K562 (cell line): Measurements from ENCODE around the gene KIF4B. TPM values are rescaled to one million over a fixed set of nuclear protein-coding genes. Genes with fewer than 3 reads are reported as not detected.

ENCODE experiments used
- ATAC-seq: fragments of 200-7000 bp; cut with Tn5 transposase; 3 replicates; pipeline ENCODE4 v1.9.1; 2020; ENCODE audit warnings: moderate library complexity
- BruUV-seq: library from RNA; stranded (reverse); fragments of 400-500 nt; replicated peaks from 2 replicates; lab custom pipeline; 2021; lab: Mats Ljungman, UMichigan
- CTCF ChIA-PET: fragments of 300-600 bp; formaldehyde crosslinking; extraction: SDS; loops from one replicate; lab custom pipeline; 2021; ENCODE audit warnings: low intra/inter-chr PET ratio; lab: Yijun Ruan, JAX
- POLR2A ChIA-PET: fragments of 300-600, 350-650 bp; sonication (Branson Sonifier 250); formaldehyde crosslinking; extraction: SDS; loops from one replicate; lab custom pipeline; 2021; ENCODE audit warnings: antibody characterized with exemption, inconsistent platforms; lab: Yijun Ruan, JAX
- DNase-seq, 4 experiments: peaks; one replicate each; pipeline versions ENCODE4 v3.0.0 to v3.0.0-alpha.2; 2011 to 2018; ENCODE audit warnings: low spot score in 3 of 4, mixed read lengths in 3 of 4; ENCODE audit errors: extremely low read depth in 1 of 4
- FAIRE-seq: peaks from 2 replicates; lab custom pipeline; 2011; peaks lifted over from hg19 to GRCh38; lab: Jason Lieb, UNC
- H2AFZ ChIP-seq: 2 replicates; pipeline ENCODE4 v1.6.0; 2011; ENCODE audit warnings: low read depth, low read length, control low read depth, inconsistent platforms
- H3K27ac ChIP-seq: fragments of 200-600 bp; 3 replicates; pipeline ENCODE4 v1.8.0; 2011; ENCODE audit warnings: low read depth, mild to moderate bottlenecking, control low read depth, inconsistent platforms, low read length, moderate library complexity, mixed read lengths; ENCODE audit errors: extremely low read depth
- H3K27me3 ChIP-seq, 2 experiments: fragments of 300-600 bp in 1 of 2; 2 replicates in 1 of 2; 3 replicates in 1 of 2; pipeline versions ENCODE4 v1.6.0 to v1.8.0; 2011; ENCODE audit warnings: inconsistent platforms in 2 of 2, low read length in 2 of 2, mild to moderate bottlenecking in 1 of 2, mixed read lengths in 1 of 2, moderate library complexity in 1 of 2; ENCODE audit not compliant: control insufficient read depth in 2 of 2, insufficient read depth in 2 of 2
- H3K36me3 ChIP-seq: fragments of 300-600 bp; 3 replicates; pipeline ENCODE4 v1.8.0; 2011; ENCODE audit warnings: mild to moderate bottlenecking, low read length, inconsistent platforms; ENCODE audit not compliant: control insufficient read depth, insufficient read depth
- H3K4me1 ChIP-seq, 2 experiments: fragments of 200-600 bp in 1 of 2; replicated peaks in 1 of 2; 2 replicates in 1 of 2; 3 replicates in 1 of 2; pipeline versions ENCODE4 v1.5.1 to v1.8.0; 2011; ENCODE audit warnings: inconsistent platforms in 2 of 2, low read length in 2 of 2, mild to moderate bottlenecking in 1 of 2, mixed read lengths in 1 of 2, moderate library complexity in 1 of 2; ENCODE audit not compliant: control insufficient read depth in 2 of 2, insufficient read depth in 2 of 2
- H3K4me2 ChIP-seq: 2 replicates; pipeline ENCODE4 v1.6.1; 2011; ENCODE audit warnings: low read length, control low read depth, inconsistent platforms, mixed read lengths; ENCODE audit not compliant: insufficient read depth
- H3K4me3 ChIP-seq: fragments of 200-600 bp; sonication (generic), shearing (Covaris generic); 2 replicates; pipeline ENCODE4 v1.5.1; 2016; ENCODE audit warnings: control low read depth, inconsistent platforms
- H3K79me2 ChIP-seq: fragments of 200-600 bp; 3 replicates; pipeline ENCODE4 v1.8.0; 2011; ENCODE audit warnings: low read length, inconsistent platforms; ENCODE audit not compliant: control insufficient read depth, insufficient read depth
- H3K9ac ChIP-seq, 2 experiments: 2 replicates each; pipeline versions ENCODE4 v1.6.0 to v1.6.1; 2011; ENCODE audit warnings: low read depth in 2 of 2, low read length in 2 of 2, control low read depth in 1 of 2, inconsistent platforms in 1 of 2, mild to moderate bottlenecking in 1 of 2, mixed read lengths in 1 of 2; ENCODE audit not compliant: insufficient read depth in 1 of 2
- H3K9me1 ChIP-seq: one replicate; pipeline ENCODE4 v1.6.0; 2011; ENCODE audit warnings: inconsistent platforms, mild to moderate bottlenecking, low read length, moderate library complexity; ENCODE audit not compliant: control insufficient read depth, insufficient read depth
- H3K9me3 ChIP-seq: replicated peaks from 2 replicates; pipeline ENCODE4 v1.5.1; 2011; ENCODE audit warnings: low read depth, low read length, inconsistent platforms; ENCODE audit not compliant: control insufficient read depth, insufficient read depth
- H4K20me1 ChIP-seq: replicated peaks from 2 replicates; pipeline ENCODE4 v1.6.1; 2011; ENCODE audit warnings: low read length, inconsistent platforms, mixed read lengths; ENCODE audit not compliant: control insufficient read depth, insufficient read depth
- ARID3A ChIP-seq: IDR thresholded peaks from 2 replicates; pipeline ENCODE4 v1.6.1; 2012; ENCODE audit warnings: low read depth, low read length, improper control_type of control experiment, borderline replicate concordance
- CBFA2T3 ChIP-seq: fragments of 450-650 bp; IDR thresholded peaks from 2 replicates; pipeline ENCODE4 v1.6.1; 2017
- CHAMP1 ChIP-seq: fragments of 450-650 bp; IDR thresholded peaks from 2 replicates; pipeline ENCODE4 v1.6.1; 2016; ENCODE audit warnings: mild to moderate bottlenecking
- CTCF ChIP-seq, 3 experiments: IDR thresholded peaks in 2 of 3; conservative IDR thresholded peaks in 1 of 3; 2 replicates each; pipeline ENCODE4 v1.5.1; 2011 to 2012; ENCODE audit warnings: low read length in 3 of 3, mild to moderate bottlenecking in 3 of 3, control low read depth in 2 of 3, improper control_type of control experiment in 1 of 3, inconsistent platforms in 1 of 3, low read depth in 1 of 3, mixed read lengths in 1 of 3, moderate library complexity in 1 of 3; ENCODE audit not compliant: insufficient read depth in 2 of 3
- ETV1 ChIP-seq: fragments of 450-650 bp; conservative IDR thresholded peaks from 2 replicates; pipeline ENCODE4 v1.6.1; 2016; ENCODE audit warnings: missing genetic modification characterization, control low read depth, low read depth, missing compliant biosample characterization
- FOXK2 ChIP-seq, 2 experiments: fragments of 450-650 bp; IDR thresholded peaks in 1 of 2; conservative IDR thresholded peaks in 1 of 2; 2 replicates each; pipeline ENCODE4 v1.6.1; 2016; ENCODE audit warnings: low read depth in 2 of 2, mild to moderate bottlenecking in 1 of 2
- HDAC1 ChIP-seq, 2 experiments: fragments of 450-650 bp; IDR thresholded peaks; 2 replicates each; pipeline ENCODE4 v1.6.1; 2016 to 2017; ENCODE audit warnings: inconsistent platforms in 1 of 2, mild to moderate bottlenecking in 1 of 2, moderate library complexity in 1 of 2
- NFE2L1 ChIP-seq: fragments of 450-650 bp; IDR thresholded peaks from 2 replicates; pipeline ENCODE4 v1.6.1; 2016; ENCODE audit warnings: missing genetic modification characterization, low read depth, mild to moderate bottlenecking, missing compliant biosample characterization, moderate library complexity, borderline replicate concordance
- RAD21 ChIP-seq, 2 experiments: fragments of 250-450 bp in 1 of 2; fragments of 450-650 bp in 1 of 2; sonication (Bioruptor Pico) in 1 of 2; formaldehyde crosslinking in 1 of 2; IDR thresholded peaks in 1 of 2; conservative IDR thresholded peaks in 1 of 2; 2 replicates each; pipeline versions ENCODE4 v1.4.0 to v1.8.0; 2020 to 2022; ENCODE audit warnings: mild to moderate bottlenecking in 2 of 2, moderate library complexity in 1 of 2
- RB1 ChIP-seq: fragments of 450-650 bp; IDR thresholded peaks from 2 replicates; pipeline ENCODE4 v1.6.1; 2017; ENCODE audit warnings: low read depth, mild to moderate bottlenecking
- TCF7L2 ChIP-seq: fragments of 150-350 bp; IDR thresholded peaks from 2 replicates; pipeline ENCODE4 v1.6.1; 2016; ENCODE audit warnings: low read depth, mild to moderate bottlenecking, low read length, moderate library complexity
- TEAD1 ChIP-seq, 2 experiments: fragments of 450-650 bp in 1 of 2; sonication (generic) in 1 of 2; formaldehyde crosslinking; IDR thresholded peaks; 2 replicates each; pipeline versions ENCODE4 v1.4.0 to v1.8.0; 2020 to 2022; ENCODE audit warnings: mild to moderate bottlenecking in 2 of 2, missing genetic modification reagents in 1 of 2
- ZBTB7A ChIP-seq: IDR thresholded peaks from 2 replicates; pipeline ENCODE4 v1.6.1; 2011; ENCODE audit warnings: low read depth, mild to moderate bottlenecking, low read length, moderate library complexity, borderline replicate concordance; ENCODE audit not compliant: control insufficient read depth
- ZNF232 ChIP-seq: sonication (generic); formaldehyde crosslinking; IDR thresholded peaks from 2 replicates; pipeline ENCODE4 v1.8.0; 2022; ENCODE audit warnings: mild to moderate bottlenecking, missing genetic modification reagents
- ZNF444 ChIP-seq: fragments of 250-450 bp; sonication (Bioruptor Pico); IDR thresholded peaks from 2 replicates; pipeline ENCODE4 v1.4.0; 2020; ENCODE audit warnings: mild to moderate bottlenecking, moderate library complexity
- WGBS: fragments of 100-300 bp; shearing (Covaris generic); methylation state at CpG from one replicate; pipeline ENCODE4 v1.1.6; 2016; ENCODE audit warnings: low coverage, mixed read lengths; ENCODE audit not compliant: insufficient coverage; ENCODE audit errors: missing lambda C conversion rate; 5-methylcytosine and 5-hydroxymethylcytosine counted together
- in situ Hi-C: fragments of 300-500 bp; cut with MboI; formaldehyde crosslinking; loops from 4 replicates; pipeline ENCODE4 v1.15.0; 2018; ENCODE audit warnings: inconsistent platforms, mixed read lengths
- intact Hi-C: fragments of 100-400 bp; cut with micrococcal nuclease; formaldehyde crosslinking; loops from 2 replicates; pipeline ENCODE4 v1.14.2; 2022
- polyA plus RNA-seq, 8 experiments: library from polyadenylated mRNA; depleted of rRNA in 4 of 8; stranded (reverse) in 5 of 8; unstranded in 3 of 8; fragments of >200 nt; fragmentation: Nextera tagmentation in 2 of 8; fragmentation: Illumina TruSeq in 1 of 8; extraction: Ambion mirVana in 2 of 8; extraction: Trizol in 1 of 8; gene quantifications; 2 replicates each; pipeline versions ENCODE4 v1.2.1 to v1.2.3, GENCODE V29; 2011 to 2014; ENCODE audit warnings: inconsistent platforms in 1 of 8, missing spikeins in 1 of 8
- total RNA-seq, 7 experiments: library from RNA; depleted of rRNA in 6 of 7; stranded (reverse); fragments of >200 nt in 6 of 7; fragmentation: Illumina TruSeq in 2 of 7; extraction: Trizol in 2 of 7; gene quantifications; 2 replicates each; pipeline versions ENCODE4 v1.2.1 to v1.2.3, GENCODE V29; 2011 to 2021; ENCODE audit warnings: low replicate concordance in 1 of 7

The KIF4B gene
- total and polyA plus RNA-seq, 9 of the 15 experiments (the other 6 are each of a cell fraction or from before 2014, with no cell fraction given) = 0.01 to 0.09 (median 0.07) TPM; not detected in 2

DNA sequence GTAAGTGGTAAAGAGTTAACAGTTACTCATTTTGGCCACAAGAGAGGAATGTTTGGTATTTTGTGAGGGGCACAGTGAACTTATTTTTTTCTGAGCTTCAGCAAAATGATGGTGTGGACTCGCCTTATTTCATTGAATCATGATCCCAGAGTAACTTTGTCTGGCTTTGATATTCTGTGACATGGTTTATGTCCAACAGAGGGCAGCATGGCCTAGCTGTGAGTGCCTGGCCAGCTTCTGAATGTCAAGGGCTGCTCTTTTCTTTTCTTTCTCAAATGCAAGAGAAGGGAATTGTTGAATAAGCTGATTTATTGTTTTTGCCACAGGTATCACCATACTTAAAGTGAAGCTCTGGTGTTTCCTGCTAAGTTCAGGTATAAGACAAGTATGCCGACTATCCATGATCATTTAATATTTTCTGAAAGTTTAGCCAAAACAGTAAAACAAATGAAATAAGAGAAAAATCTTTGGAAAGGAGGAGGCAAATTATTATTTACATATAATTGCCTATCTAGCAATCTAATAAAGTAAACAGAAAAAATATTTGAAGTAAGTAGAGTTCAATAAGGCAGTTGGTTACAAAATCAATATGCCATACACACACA is 41.0 kb upstream of the KIF4B start:
- DNase-seq (peak in 3 of 4 experiments; percentile 24 to 54 (median 27)), ATAC-seq (peak; percentile 88), FAIRE-seq (peak; percentile 78)
- Histone ChIP-seq H4K20me1 (no peaks in the 10 kb centered on the region), H3K9me3 (no peaks in the 10 kb centered on the region), H3K9me1 (peaks cover 3% of the 10 kb centered on the region), H3K4me2 (no peak overlapping the region), H3K4me1 (peaks cover 0 to 7% of the 10 kb centered on the region in 2 experiments; a peak in 3 of 5 replicates), H3K4me3 (no peak overlapping the region), H3K27me3 (no peaks in the 10 kb centered on the region), H3K36me3 (peaks cover 16% of the 10 kb centered on the region; the same call in 2 of the 3 replicates), H3K9ac (no peak overlapping the region), H3K79me2 (no peaks in the 10 kb centered on the region), H2AFZ (no peak overlapping the region), H3K27ac (no peak overlapping the region)
- BruUV-seq = no TSS peak
- intact Hi-C loops (loop anchor here (2.0 to 5.0 kb wide), 2 partner anchors 56 to 165 kb away; no protein-coding TSS in a partner anchor), in situ Hi-C loops (no loop called here)
- ChIA-PET POLR2A (interaction anchor here (0.6 to 1.1 kb wide), 4 partner anchors 11 to 56 kb away, joined by 3 to 4 read pairs (median 3); no protein-coding TSS in a partner anchor), CTCF (interaction anchor here (1.2 to 1.4 kb wide), 2 partner anchors 32 to 175 kb away, joined by 3 to 4 read pairs; no protein-coding TSS in a partner anchor)
- WGBS = 50% methylated on average over 2 of the region's 2 CpGs
- TF ChIP-seq CTCF (IDR thresholded peaks at IDR 0.05 in 2 of 3, conservative IDR thresholded peaks at IDR 0.05 in 1 of 3; ENCODE audit: insufficient read depth in 2 of 3, low read depth in 1 of 3, low read length in 3 of 3) (peak; percentile 71 to 74 (median 72)), CBFA2T3 (no peak), CHAMP1 (no peak), HDAC1 (IDR thresholded peaks at IDR 0.05) (no peak), NFE2L1 (no peak), TCF7L2 (no peak), TEAD1 (CRISPR knock-in tag; IDR thresholded peaks at IDR 0.05) (no peak), RAD21 (CRISPR knock-in tag; conservative IDR thresholded peaks at IDR 0.05 in 1 of 2, IDR thresholded peaks at IDR 0.05 in 1 of 2) (peak; percentile 34 to 62; a peak in 3 of 4 replicates), RB1 (0 out of 2 replicates have a peak, but pooled peaks have one; percentile 26), FOXK2 (conservative IDR thresholded peaks at IDR 0.05 in 1 of 2, IDR thresholded peaks at IDR 0.05 in 1 of 2; ENCODE audit: low read depth in 2 of 2) (no peak), ETV1 (tag) (no peak), ARID3A (0 out of 2 replicates have a peak, but pooled peaks have one; percentile 22), ZNF232 (CRISPR knock-in tag) (no peak), ZNF444 (no peak), ZBTB7A (no peak)
